Measurements from ENCODE around the gene VCAN.

The VCAN gene

DNA sequence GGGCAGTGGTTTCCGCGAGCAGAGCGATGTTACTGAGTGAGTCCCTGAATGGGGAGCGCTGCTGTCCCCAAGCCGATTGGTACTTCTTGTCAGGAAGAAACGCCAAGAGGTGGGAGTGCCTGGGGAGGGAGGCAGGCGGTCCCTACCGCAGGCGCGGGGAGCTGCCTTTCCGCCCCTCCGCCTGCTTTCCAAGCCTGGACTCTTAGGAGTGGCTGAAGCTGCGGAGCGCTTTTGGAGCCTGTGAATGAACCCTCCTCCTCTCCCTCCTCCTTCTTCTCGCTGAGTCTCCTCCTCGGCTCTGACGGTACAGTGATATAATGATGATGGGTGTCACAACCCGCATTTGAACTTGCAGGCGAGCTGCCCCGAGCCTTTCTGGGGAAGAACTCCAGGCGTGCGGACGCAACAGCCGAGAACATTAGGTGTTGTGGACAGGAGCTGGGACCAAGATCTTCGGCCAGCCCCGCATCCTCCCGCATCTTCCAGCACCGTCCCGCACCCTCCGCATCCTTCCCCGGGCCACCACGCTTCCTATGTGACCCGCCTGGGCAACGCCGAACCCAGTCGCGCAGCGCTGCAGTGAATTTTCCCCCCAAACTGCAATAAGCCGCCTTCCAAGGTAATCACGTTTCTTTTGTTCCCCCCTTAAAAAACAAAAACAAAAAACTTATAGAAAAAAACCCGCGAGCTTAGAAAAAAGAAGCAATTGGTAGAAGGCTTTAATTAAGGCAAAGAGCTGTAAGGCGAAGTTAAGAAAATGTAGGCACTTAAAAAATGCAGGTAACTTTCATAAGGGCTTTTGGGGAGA is at the start of gene VCAN:
Gene VCAN (plus strand): TSS at position 340 of the 808 bp plus-strand sequence. CDS start 11,775 bp downstream, outside the sequence.
- TF ChIP-seq CTCF (IDR thresholded peaks at IDR 0.05; ENCODE audit: low read depth, low read length, missing control alignments), result no peak
- no peak for DNase-seq (ENCODE audit: low read depth)
- peak within 1 kb of the TSS; percentile 33 for H3K4me3 ChIP-seq (ENCODE audit: low read depth, low read length)

DNA sequence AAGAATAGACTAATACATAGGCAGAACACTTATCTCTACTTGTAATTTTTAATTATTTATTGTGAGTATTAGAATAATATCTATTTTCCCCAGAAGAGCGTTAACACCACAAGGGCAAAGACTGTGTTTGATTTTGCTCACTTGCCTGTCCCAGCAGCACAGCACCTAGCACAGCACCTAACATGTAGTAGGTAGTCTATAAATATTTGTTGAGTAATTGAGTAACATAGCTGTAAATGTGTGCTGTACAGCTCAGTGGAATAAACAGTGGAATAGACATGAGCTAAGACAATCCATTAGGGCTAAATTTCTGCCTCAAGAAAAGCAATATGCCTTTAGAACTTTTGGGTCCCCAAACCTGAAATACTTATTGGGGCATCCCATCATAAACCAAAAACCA is 49.3 kb upstream of the VCAN start:
- no peak overlapping the region for H3K4me3 ChIP-seq (ENCODE audit: low read depth, low read length)
- TF ChIP-seq CTCF (IDR thresholded peaks at IDR 0.05; ENCODE audit: low read depth, low read length, missing control alignments), result no peak
- no peak for DNase-seq (ENCODE audit: low read depth)

DNA sequence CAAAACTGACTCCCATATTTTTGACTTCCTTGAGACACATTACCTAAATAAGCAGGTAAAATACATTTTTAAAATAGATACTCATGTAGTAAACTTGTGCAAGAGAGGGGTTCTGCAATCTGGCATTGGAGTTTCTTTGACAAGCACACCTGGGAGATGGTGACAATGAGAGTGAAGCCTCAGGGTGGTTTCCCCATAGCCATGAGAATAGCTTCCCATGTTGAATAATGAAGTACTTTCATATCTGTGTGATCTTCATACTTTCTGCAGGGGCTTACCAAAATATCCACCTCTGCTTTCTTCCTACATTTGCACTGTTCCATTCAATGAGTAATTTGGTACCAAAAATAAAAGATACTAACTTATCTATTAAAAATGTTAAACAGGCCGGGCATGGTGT is 44.7 kb upstream of the VCAN start:
- TF ChIP-seq CTCF (IDR thresholded peaks at IDR 0.05; ENCODE audit: low read depth, low read length, missing control alignments), result no peak
- DNase-seq (ENCODE audit: low read depth), result peak; percentile 7
- no peak overlapping the region for H3K4me3 ChIP-seq (ENCODE audit: low read depth, low read length)

- no peak overlapping the region for H3K4me3 ChIP-seq (ENCODE audit: low read depth, low read length)
- no peak for TF ChIP-seq CTCF (IDR thresholded peaks at IDR 0.05; ENCODE audit: low read depth, low read length, missing control alignments)
- DNase-seq (ENCODE audit: low read depth), result no peak
Measured at GRCh38 chr5:83428126-83428525, 43.4 kb upstream of the VCAN start.

DNA sequence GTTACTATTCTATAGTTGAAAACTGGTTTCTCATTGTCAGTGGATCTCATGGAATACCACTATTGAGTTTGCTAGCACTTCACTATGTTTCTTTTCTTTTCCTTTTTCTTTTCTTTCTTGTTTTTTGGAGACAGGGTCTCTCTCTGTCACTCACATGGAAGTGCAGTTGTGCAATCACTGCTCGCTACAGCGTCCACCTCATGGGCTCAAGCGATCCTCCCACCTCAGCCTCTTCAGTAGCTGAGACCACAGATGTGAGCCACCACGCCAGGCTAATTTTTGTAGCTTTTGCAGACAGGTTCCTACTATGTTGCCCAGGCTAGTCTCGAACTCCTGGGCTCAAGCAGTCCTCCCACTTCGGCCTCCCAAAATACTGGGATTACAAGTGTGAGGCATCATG is 42.7 kb upstream of the VCAN start:
- no peak for TF ChIP-seq CTCF (IDR thresholded peaks at IDR 0.05; ENCODE audit: low read depth, low read length, missing control alignments)
- no peak overlapping the region for H3K4me3 ChIP-seq (ENCODE audit: low read depth, low read length)
- no peak for DNase-seq (ENCODE audit: low read depth)

DNA sequence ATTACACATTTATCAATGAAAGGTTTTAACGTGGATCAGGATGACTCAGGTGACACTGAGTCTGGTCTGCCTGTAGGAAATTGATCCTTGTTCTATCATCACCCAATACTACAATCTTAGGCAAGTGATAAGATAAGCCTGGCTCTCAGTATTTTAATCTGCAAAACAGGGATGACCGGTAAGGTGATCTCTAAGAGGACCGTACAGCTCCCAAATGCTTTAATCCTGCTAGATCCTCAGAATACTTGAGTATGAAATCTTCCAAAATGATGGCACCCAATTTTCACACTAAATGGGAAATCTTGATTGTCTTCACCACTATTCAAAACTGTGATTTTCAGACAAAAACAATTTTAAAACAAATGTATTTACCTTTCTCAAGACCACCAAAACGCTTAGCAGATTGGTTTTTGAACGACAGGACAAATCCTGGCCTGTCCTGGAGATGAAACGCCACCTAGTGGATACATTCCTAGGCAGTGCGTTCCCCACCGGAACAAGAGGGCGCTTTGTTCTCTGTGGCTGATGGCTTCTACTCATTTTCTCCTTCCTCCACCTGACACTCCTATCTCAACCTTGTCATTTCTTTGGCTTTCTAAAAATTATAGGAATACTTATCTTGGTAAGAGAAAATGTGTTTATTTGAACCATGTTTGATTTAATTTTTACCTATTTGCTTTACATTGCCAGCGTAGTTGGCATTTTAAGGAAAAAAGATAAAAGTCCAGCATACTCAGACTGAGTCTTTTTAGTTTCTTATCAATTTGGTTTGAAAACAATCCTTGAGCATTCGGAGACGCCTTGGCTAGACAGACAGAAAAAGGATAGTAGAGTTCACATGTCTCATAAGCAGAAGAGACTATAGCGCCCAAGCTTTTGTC is 41.2 kb upstream of the VCAN start:
- no peak overlapping the region for H3K4me3 ChIP-seq (ENCODE audit: low read depth, low read length)
- peak; percentile 86 for TF ChIP-seq CTCF (IDR thresholded peaks at IDR 0.05; ENCODE audit: low read depth, low read length, missing control alignments)
- DNase-seq (ENCODE audit: low read depth), result peak; percentile 41
